GM18858 (cell line): ENCODE results near the gene FJX1.
"Not testable (repeated sequence)": the region's sequence is repeated elsewhere in the genome, so short reads cannot be mapped to it uniquely, and the experiment has no call there.

Experiments
- ATAC-seq: cut with Tn5 transposase; IDR thresholded peaks from one replicate; pipeline ENCODE4 v1.9.1; 2021; ENCODE audit not compliant: unreplicated experiment

FJX1 gene

DNA sequence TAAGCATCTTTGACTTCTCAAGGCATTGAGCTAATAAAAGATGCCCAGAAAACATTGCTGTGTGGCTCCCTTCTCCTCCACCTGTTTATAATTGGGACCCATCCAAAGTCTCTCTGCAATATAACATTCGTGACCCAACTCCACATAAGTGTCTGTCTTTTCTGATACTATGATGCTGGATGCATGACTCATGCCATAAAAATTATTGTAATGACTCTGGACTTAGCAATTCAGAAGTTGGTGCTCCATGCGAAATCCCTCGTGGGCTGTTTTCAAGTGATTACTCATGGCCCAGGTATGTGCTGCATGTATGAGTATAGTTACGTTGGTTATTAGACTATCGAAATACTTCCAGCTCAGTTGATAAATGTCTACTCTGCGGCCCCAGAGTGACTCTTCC is 11.7 kb downstream of the FJX1 start:
- no peak for ATAC-seq

- no peak for ATAC-seq
Measured at GRCh38 chr11:35631891-35632290, 13.6 kb downstream of the FJX1 start.

GRCh38 chr11:35632301-35632700 is 14.0 kb downstream of the FJX1 start:
- ATAC-seq, result no peak

DNA sequence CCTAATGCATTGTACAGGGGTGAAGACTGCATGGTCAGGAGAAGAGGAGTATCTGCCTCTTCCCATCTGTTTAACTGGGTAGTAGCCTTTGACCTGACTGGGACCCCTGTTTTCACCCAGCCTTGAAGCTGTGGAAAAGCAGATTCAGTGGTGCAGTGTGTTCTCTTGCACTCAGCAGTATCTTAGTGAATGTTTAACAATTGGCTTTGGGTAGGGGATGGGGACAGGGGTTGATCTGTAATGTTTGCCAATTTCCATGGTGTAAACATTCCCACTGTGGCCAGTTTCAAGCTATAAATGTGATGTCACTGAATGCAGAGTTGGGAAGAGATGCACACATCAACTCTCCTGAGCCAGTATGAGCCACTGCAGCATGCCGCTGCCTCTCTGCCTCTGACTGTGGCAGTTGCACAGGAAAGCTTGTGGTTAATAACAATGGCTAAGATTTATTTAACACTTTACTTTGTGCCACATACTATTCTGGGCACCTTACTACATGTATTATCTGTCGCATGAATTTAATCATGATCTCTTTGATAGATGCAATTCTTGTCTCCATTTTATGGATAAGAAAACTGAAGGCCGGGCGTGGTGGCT is 15.7 kb downstream of the FJX1 start:
- ATAC-seq, result no peak

DNA sequence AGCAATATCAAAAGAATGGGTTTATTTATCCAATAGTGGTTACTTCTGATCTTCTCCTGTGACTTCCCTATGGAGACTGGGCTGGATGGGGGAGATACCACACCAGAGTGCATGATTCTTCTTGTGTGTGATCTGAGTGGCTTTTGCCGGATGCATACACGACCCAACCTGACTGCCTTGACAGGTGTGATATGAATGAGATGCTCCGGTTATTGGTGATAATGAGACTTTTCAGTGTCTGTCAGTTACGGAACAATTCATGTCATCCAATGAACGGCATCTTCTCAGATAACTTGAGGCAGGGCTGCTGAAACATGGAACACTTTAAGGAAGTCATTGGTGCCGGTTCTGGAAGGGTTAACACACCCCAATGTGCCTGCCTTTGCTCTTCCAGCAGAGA is 17.7 kb downstream of the FJX1 start:
- no peak for ATAC-seq

DNA sequence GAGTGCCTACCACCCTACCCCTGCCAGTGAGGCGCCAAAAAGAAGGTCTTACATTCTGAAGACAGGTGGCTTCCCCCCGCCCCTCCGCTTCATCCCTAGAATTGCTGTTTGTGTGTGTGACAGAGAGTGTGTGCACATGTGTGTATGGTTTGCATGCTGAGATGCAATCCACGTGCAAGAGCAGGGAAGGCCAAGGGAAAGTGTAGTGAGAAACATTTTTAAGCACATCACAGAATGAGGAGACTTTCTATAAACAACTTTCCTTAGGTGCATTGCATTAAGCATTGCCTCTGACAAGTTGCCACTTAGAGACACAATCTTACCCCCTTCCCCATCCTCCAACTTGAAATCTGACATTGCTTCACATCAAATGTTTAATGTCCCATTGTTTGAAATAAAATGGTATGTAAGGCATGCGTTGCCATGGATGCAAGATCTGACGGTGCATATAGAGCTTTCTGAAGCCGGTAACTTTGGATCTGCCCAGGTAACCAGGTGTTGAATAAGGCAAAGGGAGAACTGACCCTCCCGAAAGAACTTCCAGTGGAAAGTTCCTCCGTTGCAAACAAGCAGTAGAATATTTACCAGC is 21.4 kb downstream of the FJX1 start:
- ATAC-seq, result no peak

DNA sequence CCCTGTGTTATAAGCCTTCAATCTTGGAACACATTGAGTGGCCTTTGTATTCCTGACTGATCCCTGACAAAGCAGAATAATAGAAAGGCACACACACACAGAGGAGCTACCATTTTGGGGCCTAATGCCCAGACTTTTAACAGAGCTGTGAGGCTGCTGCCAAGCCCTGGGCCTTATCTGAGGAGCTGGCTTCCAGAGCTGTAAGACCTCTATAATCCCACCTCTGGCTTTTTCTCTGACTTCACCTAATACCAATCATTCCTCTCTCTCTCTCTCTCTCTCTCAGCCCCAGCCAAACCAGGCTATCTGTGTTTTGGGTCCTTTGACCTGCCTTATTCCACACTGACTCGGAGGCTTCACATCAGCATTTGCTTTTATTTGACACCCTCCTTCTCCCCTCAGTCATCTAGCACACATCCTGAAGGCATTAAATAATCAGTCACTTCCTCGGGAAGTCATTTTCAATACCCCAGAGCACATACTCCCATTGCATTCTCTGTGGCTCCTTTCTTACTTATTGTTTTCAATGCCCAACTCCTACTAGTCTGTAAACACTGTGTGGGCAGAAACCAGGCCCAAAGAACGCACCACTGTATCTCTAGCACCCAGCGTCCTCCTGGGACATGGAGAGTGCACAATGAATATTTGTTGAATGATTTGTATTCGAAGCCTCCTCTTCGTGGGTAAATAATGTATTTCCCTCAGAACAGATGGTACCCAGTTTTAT is 23.1 kb downstream of the FJX1 start:
- no peak for ATAC-seq

DNA sequence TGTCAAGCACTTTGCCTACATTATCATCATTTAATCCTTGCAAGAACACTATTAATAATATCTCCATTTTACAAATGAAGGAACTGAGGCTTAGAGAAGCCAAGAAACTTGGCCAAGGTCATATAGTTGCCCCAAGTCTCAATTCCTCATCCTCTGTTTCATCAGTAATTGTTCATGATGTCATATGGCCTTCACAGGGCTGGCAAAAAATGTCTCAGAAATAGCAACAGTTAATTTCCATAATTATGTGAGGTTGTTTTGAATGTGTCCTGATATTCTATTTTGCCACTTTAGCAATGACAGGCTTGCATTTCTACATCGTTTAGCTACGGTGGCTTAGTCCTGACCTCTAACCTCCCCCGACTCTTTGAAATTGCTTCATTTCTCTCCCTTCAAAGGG is 23.7 kb downstream of the FJX1 start:
- ATAC-seq, result no peak

DNA sequence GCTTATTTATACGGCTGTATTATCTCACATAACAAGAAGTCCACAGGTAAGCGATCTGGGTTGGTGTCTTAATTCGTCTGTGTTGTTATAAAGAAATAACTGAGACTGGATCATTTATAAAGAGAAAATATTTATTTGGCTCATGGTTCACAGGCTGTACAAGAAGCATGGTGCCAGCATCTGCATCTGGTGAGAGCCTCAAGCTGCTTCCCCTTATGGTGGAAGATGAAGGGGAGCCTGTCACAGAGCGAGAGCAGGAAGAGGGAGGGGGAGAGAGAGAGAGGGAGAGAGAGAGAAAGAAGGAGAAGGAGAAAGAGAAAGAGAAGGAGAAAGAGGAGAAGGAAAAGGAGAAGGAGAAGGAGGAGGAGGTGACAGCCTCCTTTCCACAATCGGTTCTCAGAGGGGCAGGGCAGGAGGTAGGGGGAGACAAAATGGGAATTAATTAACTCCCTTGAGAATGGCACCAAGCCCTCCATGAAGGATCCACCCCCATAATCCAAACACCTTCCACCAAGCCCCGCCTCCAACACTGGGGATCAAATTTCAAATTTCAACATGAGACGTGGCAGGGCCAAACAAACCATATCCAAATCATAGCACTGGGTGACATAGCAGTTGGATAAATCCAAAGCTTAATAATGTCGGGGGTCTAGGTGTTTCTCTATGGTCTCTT is 29.3 kb downstream of the FJX1 start:
- ATAC-seq, result no peak

GRCh38 chr11:35650006-35650405 is 31.7 kb downstream of the FJX1 start:
- no peak for ATAC-seq

DNA sequence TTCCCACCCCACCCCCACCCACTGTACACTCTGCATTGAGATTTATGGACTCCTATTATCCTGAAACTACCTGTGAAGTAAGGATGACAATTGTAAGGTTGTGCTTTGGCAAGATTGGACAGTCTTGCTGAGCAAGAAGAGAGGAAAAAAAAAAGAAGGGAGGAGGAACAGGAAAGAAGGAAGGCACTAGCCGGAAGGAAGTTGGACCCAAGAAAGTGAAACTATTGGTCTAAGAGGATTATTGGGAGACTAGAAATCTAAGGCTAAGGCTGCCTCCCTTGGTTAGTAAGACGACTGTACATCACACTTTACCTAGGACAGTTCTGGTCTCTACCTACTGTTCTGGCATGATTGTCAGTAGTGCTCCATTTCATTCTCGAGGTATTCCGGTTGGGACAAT is 32.2 kb downstream of the FJX1 start:
- no peak for ATAC-seq

GRCh38 chr11:35651263-35651662 is 33.0 kb downstream of the FJX1 start:
- no peak for ATAC-seq

GRCh38 chr11:35652786-35653185 is 34.5 kb downstream of the FJX1 start:
- ATAC-seq, result not testable (repeated sequence)

DNA sequence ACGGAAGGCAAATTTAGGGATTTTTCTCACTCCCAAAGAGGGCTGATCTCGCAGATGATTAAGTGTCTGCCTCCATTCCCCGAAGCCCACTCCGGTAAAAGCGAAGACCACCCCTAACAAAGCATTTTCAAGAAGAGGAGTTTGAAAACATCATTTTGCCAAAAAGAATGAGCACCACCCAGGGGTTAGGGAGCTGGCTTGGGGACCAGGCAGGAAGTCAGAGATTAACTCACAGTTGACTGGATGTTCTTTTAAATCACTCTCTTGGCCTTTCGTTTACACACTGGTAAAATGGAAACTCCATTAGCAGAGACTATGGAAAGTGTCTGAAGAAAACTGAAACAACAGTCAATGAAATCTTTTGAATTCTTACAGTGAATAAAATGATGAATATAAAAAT is 36.5 kb downstream of the FJX1 start:
- ATAC-seq, result no peak

- ATAC-seq, result no peak
Measured at GRCh38 chr11:35655254-35655653, 37.0 kb downstream of the FJX1 start.

DNA sequence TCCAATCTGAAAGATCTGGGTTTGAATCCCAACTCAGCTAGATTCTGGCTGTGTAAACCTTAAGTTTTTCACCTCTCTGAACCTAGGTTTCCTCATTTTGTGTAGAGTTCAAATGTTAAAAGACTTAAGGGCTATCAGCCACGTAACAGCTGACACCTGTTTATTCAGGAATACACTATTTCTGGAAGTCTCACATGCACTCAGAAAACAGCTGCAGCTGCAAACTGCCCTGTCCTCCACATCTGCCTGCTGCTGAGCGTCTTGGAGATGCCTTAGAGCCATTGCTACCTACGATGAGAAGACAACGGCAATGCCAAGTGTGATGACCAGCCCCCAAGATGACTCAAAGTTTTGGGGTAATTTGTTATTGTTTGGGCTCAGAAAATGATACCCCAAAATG is 37.6 kb downstream of the FJX1 start:
- ATAC-seq, result no peak

- no peak for ATAC-seq
Measured at GRCh38 chr11:35658020-35658948, 40.0 kb downstream of the FJX1 start.

DNA sequence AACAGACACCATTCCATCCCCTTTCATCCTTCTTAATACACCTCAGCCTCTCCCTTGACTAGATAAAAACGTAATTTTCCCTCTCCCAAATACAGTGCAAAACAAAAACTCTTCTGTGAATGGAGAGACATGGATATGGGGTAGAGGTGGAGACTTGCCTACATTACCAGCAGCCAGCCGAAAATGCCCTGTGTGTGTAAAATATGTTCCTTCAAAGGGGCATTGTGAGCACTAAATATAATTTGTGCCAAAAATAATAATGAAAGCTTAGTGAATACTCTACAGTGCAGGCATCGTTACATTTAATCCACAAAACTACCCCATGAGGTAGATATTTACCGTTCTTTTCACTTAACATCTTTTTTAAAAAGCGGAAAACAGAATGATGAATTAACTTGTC is 43.3 kb downstream of the FJX1 start:
- no peak for ATAC-seq

DNA sequence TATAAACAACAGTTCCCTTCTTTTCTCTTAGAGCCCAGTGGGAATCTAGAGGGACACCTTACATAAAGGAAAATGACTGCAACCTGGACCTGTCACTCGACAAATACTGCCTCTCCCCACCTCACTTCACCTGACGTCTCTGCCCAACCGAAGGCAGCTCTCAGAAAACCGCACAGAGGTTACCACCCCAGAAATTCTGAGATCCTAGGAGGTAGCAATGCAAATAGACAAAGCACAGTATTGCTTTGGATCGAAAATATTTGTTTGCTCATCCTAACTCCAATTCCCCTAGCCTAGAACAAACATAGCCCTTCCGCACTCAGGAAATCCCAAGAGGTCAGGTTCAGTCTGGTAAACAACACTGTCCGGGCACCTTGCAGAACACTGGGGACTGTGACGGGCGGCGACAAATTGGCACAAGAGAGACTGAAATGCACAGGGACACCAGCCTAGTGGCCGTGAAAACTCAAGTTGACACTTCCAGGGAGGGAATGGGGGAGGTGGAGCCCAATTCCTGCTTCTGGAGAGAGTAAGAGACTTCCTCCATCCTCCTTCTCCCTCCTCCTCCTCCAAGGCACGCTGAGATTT is 43.9 kb downstream of the FJX1 start:
- ATAC-seq, result peak; percentile 9

- ATAC-seq, result peak; percentile 73
Measured at GRCh38 chr11:35662649-35663407, 44.6 kb downstream of the FJX1 start, which contains the start of gene TRIM44. TSS of gene TRIM44 (plus strand) at chr11:35662775. CDS start at chr11:35663112, 337 bp downstream.
